Activated T-helper 1 cell treated with anti-CD3 and anti-CD28 coated beads, Interleukin-12 subunit alpha, Interleukin-12 subunit beta, Interleukin-2, Interleukin-4 antibody, amounts not matched to agents 30 ng/mL and 10 ng/mL and 1 ng/mL, durations not matched to agents 14 hours and 24 hours and 36 hours (primary cell): ENCODE data around the gene HOXC10. TPM values are rescaled to one million over a fixed set of nuclear protein-coding genes. Genes with fewer than 3 reads are reported as not detected.
A peak's percentile ranks its signal among the peaks of the same experiment; 100 is the strongest.

ENCODE experiments used
- DNase-seq: peaks from one replicate; pipeline ENCODE4 v3.0.0; 2021; ENCODE audit warnings: low spot score
- H3K27ac Mint-ChIP-seq: one replicate; pipeline ENCODE4 v1.8.0; 2021; ENCODE audit warnings: mild to moderate bottlenecking, mixed read lengths
- H3K27me3 Mint-ChIP-seq: one replicate; pipeline ENCODE4 v1.8.0; 2022; ENCODE audit warnings: mild to moderate bottlenecking, moderate library complexity, mixed read lengths; ENCODE audit not compliant: insufficient read depth
- H3K36me3 Mint-ChIP-seq: one replicate; pipeline ENCODE4 v1.8.0; 2021; ENCODE audit warnings: low read depth, mixed read lengths
- H3K4me1 Mint-ChIP-seq: one replicate; pipeline ENCODE4 v1.8.0; 2021; ENCODE audit warnings: low read depth, mixed read lengths
- H3K4me3 Mint-ChIP-seq: one replicate; pipeline ENCODE4 v1.8.0; 2021; ENCODE audit warnings: mild to moderate bottlenecking, moderate library complexity, mixed read lengths
- H3K9me3 Mint-ChIP-seq: one replicate; pipeline ENCODE4 v1.8.0; 2021; ENCODE audit warnings: mixed read lengths
- intact Hi-C: fragments of 100-400 bp; cut with micrococcal nuclease; formaldehyde crosslinking; loops from one replicate; pipeline ENCODE4 v1.15.1; 2024
- total RNA-seq: library from RNA; stranded (reverse); gene quantifications from 2 replicates; pipeline ENCODE4 v1.2.3, GENCODE V29; 2022

HOXC10 gene
- total RNA-seq, 1 donor from 2014 or later: not detected

- intact Hi-C loops: loop anchor here (10.0 kb wide), 1 partner anchor 249 kb away; no protein-coding TSS in a partner anchor
- Mint-ChIP-seq H3K9me3 (no peaks in the 10 kb centered on the region), H3K27me3 (peaks cover 88% of the 10 kb centered on the region), H3K27ac (no peak overlapping the region), H3K36me3 (no peaks in the 10 kb centered on the region), H3K4me1 (no peaks in the 10 kb centered on the region), H3K4me3 (no peak overlapping the region)
- no peak for DNase-seq
Observed at GRCh38 chr12:53944209-53944608, 40.7 kb upstream of the HOXC10 start.

GRCh38 chr12:53944907-53945847 lies 39.8 kb upstream of the HOXC10 start:
- Mint-ChIP-seq H3K27ac (no peak overlapping the region), H3K36me3 (no peaks in the 10 kb centered on the region), H3K4me1 (no peaks in the 10 kb centered on the region), H3K4me3 (no peak overlapping the region), H3K9me3 (no peaks in the 10 kb centered on the region), H3K27me3 (peaks cover 90% of the 10 kb centered on the region)
- intact Hi-C loops: loop anchor here (10.0 kb wide), 1 partner anchor 250 kb away; no protein-coding TSS in a partner anchor
- DNase-seq: no peak

- no peak overlapping the region for H3K27ac Mint-ChIP-seq
- H3K36me3 Mint-ChIP-seq: no peaks in the 10 kb centered on the region
- no peak for DNase-seq
- intact Hi-C loops: loop anchor here (10.0 kb wide), 1 partner anchor 253 kb away; no protein-coding TSS in a partner anchor
- H3K4me3 Mint-ChIP-seq: no peak overlapping the region
- H3K9me3 Mint-ChIP-seq: no peaks in the 10 kb centered on the region
- peaks cover 94% of the 10 kb centered on the region for H3K27me3 Mint-ChIP-seq
- H3K4me1 Mint-ChIP-seq: no peaks in the 10 kb centered on the region
Observed at GRCh38 chr12:53947743-53948142, 37.2 kb upstream of the HOXC10 start.

- no peak for DNase-seq
- intact Hi-C loops: loop anchor here (10.0 kb wide), 1 partner anchor 254 kb away; no protein-coding TSS in a partner anchor
- Mint-ChIP-seq H3K4me1 (no peaks in the 10 kb centered on the region), H3K9me3 (no peaks in the 10 kb centered on the region), H3K4me3 (no peak overlapping the region), H3K27ac (no peak overlapping the region), H3K36me3 (no peaks in the 10 kb centered on the region), H3K27me3 (peaks cover 93% of the 10 kb centered on the region)
Observed at GRCh38 chr12:53948650-53949593, 36.0 kb upstream of the HOXC10 start.

DNA sequence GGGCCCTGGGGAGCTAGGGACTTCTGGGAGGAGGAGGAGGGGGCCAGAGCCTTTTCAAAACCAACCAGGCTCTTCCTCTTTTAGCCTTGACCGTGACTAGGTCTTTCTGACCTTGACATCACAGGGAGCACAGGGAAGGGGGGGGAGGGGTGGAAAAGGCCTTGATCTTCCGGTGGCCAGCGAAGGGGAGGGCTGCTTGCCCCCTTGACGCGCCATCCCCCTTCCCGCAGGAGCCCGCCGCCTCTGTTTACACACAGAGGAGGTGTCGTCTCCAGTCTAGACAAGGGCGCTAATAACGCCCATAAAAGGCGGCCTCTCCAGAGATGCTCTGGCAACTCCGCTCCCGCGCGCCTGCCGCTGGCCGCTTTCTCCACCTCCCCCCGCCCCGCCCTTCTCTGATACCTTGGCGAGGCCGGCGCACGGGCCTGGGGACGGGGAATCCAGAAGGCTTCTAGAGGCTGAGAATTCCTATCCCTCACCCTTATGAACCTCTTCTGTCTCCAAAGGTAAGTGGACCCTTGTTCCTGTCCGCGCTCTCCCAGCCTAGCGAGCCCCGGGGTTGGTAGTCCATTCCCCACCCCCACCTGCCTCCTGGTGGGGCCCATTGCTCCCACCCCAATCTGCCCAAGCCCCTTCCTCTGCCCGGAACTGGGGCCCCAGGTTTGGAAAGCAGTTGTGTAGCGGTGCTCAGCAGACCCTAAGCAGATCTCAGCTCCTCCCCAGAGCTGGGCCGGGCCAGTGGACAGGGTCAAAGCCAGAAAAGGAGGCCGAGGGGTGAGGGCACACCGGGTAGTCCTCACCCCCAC lies 35.1 kb upstream of the HOXC10 start:
- H3K27ac Mint-ChIP-seq: no peak overlapping the region
- peaks cover 91% of the 10 kb centered on the region for H3K27me3 Mint-ChIP-seq
- no peaks in the 10 kb centered on the region for H3K4me1 Mint-ChIP-seq
- H3K4me3 Mint-ChIP-seq: no peak overlapping the region
- intact Hi-C loops: loop anchor here (5.0 to 10.0 kb wide), 2 partner anchors 102 to 255 kb away; partner anchors contain the start of gene HOXC4
- H3K36me3 Mint-ChIP-seq: no peaks in the 10 kb centered on the region
- DNase-seq: no peak
- H3K9me3 Mint-ChIP-seq: no peaks in the 10 kb centered on the region

DNA sequence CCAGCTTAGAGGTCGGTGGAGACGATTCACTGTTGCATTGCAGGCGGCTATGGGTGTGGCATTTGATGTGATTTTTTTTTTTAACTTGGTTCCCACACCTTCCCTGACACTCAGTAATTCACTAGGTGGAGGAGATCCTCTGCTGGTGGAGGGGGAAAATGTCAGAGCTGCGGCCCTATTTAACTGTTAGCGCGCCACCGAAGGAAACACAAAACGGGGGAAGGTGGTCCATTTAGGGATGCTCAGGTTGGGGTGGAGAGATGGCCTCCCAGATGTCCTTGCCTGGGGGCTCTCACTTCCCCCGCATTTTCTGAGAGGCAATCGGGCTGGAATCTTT lies 34.5 kb upstream of the HOXC10 start:
- H3K9me3 Mint-ChIP-seq: no peaks in the 10 kb centered on the region
- peak overlapping the region; percentile 29 for H3K27ac Mint-ChIP-seq
- H3K27me3 Mint-ChIP-seq: peaks cover 88% of the 10 kb centered on the region
- no peak for DNase-seq
- H3K4me3 Mint-ChIP-seq: no peak overlapping the region
- intact Hi-C loops: loop anchor here (5.0 kb wide), 1 partner anchor 102 kb away; the partner anchor contains the start of gene HOXC4
- no peaks in the 10 kb centered on the region for H3K36me3 Mint-ChIP-seq
- H3K4me1 Mint-ChIP-seq: no peaks in the 10 kb centered on the region

DNA sequence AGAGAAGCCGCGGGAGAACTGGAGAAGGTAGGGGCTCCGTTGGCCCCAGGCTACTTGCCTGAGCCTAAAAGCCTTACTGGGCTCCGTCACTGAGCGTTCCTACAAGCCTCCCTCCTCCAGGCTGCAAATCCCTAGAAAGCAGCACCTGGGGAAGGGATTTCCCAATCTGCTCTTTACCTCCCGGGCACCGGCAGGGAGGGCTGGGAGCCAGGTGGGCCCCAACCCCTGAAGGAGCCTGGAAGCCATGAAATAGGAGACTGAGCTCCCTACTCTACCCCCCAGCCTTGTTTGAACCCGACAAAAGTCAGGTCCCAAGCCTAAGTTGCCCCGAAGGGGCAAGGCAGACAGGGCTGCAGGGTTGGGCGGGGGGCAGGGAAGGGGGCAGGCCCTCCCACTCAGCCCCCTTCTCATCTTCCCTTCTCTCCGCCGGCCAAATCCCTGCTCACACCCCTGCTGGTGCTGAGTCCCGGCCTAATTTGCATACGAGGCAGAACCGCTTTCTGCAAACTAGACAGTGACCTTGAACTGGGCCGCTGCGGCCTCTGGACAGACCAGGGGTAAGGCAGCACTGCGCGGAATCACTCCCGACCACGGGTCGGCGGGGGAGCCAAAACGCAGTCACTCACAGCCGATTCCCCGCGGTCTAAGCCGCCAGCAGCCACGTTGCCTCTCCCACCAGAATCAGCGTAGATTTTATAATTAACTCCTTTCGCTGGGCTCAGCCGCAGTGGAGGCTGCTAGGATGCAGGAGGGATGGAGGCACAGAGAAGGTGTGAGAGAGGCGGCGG lies 34.0 kb upstream of the HOXC10 start:
- Mint-ChIP-seq H3K27me3 (peaks cover 88% of the 10 kb centered on the region), H3K36me3 (no peaks in the 10 kb centered on the region), H3K4me1 (no peaks in the 10 kb centered on the region), H3K9me3 (no peaks in the 10 kb centered on the region), H3K4me3 (no peak overlapping the region), H3K27ac (peak overlapping the region; percentile 52)
- intact Hi-C loops: loop anchor here (5.0 kb wide), 1 partner anchor 101 kb away; the partner anchor contains the start of gene HOXC4
- DNase-seq: no peak

DNA sequence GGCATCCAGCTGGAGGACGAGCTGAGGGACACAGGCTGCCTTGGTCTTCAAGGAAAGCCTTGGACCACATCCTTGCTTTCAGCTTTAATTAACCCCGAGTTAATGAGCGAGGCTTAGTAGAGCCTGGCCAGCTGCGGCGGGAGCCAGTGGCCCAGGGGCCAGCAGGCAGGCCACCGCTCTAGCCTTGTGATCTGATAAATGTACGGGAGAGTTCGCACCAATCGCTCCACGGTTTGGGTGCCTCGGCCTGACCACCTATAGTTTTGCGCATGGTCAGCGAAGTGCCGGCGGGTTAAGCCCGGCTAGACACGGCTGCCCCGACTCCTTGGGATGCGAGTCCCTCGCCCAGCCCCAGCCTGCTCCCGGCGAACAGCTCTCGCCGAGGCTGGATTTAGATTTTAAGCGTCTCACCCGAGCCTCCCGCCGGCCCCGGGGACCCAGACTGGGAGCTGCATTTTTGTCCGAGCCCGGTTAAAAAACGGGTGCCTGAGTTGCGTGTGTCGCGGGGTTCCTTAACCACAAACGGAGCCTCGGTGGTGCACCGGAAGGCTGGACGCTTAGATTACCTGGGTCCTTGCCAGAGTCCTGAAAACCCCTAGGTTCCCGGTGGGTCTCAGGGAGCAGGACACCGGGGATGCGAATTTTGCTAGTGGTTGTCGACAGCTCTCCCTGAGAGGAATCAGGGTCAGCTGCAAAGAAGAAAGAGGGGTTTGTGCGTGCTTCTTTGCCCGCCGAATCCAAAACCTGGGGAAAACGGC lies 33.2 kb upstream of the HOXC10 start:
- intact Hi-C loops: loop anchor here (2.0 to 5.0 kb wide), 2 partner anchors 15 to 101 kb away; partner anchors contain the start of gene HOXC4
- Mint-ChIP-seq H3K4me1 (no peaks in the 10 kb centered on the region), H3K4me3 (no peak overlapping the region), H3K27ac (peak overlapping the region; percentile 52), H3K9me3 (no peaks in the 10 kb centered on the region), H3K36me3 (no peaks in the 10 kb centered on the region), H3K27me3 (peaks cover 88% of the 10 kb centered on the region)
- DNase-seq: no peak

- Mint-ChIP-seq H3K9me3 (no peaks in the 10 kb centered on the region), H3K27me3 (peaks cover 89% of the 10 kb centered on the region), H3K27ac (no peak overlapping the region), H3K4me1 (no peaks in the 10 kb centered on the region), H3K36me3 (no peaks in the 10 kb centered on the region), H3K4me3 (no peak overlapping the region)
- intact Hi-C loops: loop anchor here (2.0 to 5.0 kb wide), 2 partner anchors 16 to 100 kb away; partner anchors contain the start of gene HOXC4
- no peak for DNase-seq
Observed at GRCh38 chr12:53952335-53952694, 32.6 kb upstream of the HOXC10 start.

DNA sequence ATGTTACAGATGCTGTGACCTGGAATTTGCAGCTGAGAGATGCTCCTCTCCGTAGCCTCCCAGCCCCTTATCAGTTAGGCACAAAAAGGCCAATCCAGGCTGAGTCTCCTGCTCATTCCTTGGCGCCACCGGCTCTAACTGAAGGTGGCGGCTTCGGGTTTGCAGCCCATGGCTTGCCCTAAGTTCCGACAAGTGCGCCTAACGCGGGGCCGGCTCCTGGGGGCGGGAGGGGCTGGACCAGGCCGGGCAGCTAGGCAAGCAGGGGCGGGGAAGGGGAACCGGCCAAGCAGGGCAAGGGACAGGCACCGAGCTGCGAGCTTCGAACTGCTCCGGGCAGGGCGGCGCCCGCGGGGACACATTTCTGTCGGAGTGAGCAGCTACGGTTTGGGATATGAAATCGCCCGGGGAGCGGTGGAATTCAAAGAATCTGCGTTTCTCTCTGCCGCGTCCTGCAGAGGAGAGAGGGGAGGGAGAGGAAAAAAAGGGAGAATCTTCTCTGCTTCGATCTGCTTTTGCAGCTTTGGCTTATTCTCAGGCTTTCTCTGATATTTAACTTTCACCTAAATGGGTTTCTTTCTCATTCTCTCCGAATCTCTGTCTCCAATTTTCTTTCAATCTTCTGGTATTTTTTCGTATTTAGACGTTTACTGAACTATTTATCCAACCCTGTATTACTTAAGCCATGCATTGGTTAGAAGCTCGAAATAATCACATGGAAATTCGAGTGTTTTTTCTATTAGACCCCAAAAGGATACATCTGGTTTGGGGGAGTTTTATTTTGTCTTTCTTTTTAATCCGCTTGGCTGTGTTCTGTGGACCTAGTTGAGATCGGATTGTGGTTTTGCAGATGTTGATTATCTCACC lies 31.8 kb upstream of the HOXC10 start:
- peaks cover 88% of the 10 kb centered on the region for H3K27me3 Mint-ChIP-seq
- peak overlapping the region; percentile 44 for H3K27ac Mint-ChIP-seq
- no peaks in the 10 kb centered on the region for H3K36me3 Mint-ChIP-seq
- no peak overlapping the region for H3K4me3 Mint-ChIP-seq
- H3K4me1 Mint-ChIP-seq: no peaks in the 10 kb centered on the region
- no peaks in the 10 kb centered on the region for H3K9me3 Mint-ChIP-seq
- no peak for DNase-seq
- intact Hi-C loops: loop anchor here (2.0 to 5.0 kb wide), 2 partner anchors 16 to 99 kb away; partner anchors contain the start of gene HOXC4
